GM19240 (cell line): Measurements from ENCODE around the gene LCE1E.

ENCODE experiments used
- DNase-seq: peaks from one replicate; pipeline ENCODE4 v3.0.0; 2011; ENCODE audit warnings: low spot score; ENCODE audit not compliant: insufficient read length

Gene LCE1E

DNA sequence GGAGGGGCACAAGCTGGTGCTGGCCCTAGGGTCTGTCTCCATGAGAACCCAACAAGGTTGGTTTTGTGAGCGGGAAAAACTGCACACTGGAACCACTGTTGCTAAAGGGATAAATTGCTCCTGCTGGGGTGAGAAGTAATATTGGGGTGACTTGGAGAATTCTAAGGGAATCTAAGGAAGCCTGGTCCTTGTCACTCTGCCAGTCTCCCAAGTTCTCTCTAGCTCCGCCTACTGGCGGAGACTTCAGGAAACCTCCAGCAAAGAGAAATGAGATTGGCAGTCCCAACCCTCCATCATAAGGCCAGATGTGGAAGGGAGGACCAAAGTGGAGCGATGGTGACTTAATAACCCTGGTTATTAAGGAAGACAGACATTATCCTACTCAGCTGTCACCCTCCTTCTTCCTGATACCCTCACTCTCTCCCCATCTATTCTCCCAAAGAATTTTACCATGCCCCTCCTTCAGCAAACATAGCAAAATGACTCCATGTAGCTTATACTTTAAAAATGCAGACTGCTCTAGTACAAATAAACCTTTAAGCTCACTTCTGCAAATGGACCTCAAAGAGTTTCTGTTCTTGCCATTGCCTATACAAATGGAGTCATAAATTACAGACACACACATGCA is 8.4 kb upstream of the LCE1E start:
- no peak for DNase-seq

DNA sequence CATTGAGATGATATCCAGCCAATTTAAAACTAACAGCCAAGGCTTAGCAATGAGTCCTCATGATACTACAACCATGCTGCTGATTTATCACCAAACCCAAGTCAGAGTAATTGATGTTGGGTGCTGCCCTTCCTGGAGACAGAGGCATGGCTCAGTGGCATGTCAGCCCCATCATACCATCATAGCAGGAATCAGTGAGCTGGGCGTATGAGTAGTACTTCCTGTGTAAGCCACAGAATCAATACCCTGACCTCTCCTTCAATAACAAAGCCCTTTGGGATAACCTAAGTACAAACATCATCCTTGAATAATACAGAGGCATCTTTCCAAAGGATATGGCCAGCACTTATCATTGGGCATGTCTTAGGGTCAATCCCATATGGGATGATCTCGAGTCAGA is 3.0 kb upstream of the LCE1E start:
- no peak for DNase-seq

DNA sequence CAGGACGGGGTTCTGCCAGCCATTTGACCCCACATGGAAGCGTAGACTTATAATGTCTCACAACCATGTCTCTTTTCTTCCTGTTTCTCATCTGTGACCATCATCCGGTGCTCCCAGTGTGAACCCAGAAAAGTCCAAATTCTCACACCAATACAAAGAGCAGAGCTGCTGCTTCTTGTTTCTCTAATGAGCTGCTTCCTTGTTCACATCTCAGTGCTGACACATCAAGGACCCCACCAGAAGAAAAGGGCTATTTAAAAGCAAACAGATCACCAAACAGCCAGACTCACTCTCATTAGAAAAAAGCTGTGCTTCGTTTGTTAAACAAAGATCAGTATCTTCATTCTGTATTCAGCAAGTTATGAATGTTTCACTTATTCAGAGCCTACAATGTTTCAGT is 9.6 kb downstream of the LCE1E start:
- no peak for DNase-seq

DNA sequence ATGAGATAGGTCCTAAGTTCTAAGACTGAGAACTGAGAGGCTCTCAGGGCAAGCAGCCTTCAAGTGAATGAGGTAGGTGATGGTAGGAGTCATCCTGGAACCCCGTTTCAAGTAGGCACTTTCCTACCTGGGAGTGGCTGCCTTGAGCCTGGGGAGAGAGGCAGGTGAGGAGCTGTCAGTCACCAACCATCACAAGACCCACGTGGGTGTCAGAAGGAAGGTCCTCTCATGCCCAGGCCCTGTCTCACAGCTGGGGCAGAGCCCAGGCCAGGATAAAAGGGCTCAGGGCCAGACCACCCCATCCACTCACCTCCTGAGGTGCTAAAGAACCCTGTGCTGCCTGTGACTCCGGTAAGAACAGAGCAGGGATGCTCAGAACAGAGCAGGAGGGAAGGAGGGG is 10.4 kb downstream of the LCE1E start, which contains the start of gene LCE1D:
TSS of gene LCE1D (plus strand) at position 301 of the 400 bp plus-strand sequence. CDS start 1,074 bp downstream, outside the sequence.
- DNase-seq, result no peak

DNA sequence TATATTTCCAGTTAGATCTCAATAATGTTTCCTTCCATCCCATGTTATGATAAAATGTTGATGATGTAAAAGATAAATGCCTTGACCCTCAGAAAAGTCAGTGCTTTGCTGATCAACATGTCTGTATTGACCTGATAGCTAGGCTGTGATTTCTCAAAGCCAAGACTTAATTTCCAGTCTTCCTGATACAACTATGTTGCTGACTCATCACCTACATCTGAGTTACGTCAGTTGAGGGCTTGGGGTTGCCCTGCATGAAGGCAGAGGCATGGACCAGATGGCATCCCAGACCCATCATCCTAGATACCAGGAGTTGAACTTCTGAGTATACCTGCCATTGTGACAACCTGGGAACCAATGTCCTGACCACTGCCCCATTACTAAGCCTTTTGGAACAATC is 15.3 kb downstream of the LCE1E start:
- DNase-seq, result no peak

DNA sequence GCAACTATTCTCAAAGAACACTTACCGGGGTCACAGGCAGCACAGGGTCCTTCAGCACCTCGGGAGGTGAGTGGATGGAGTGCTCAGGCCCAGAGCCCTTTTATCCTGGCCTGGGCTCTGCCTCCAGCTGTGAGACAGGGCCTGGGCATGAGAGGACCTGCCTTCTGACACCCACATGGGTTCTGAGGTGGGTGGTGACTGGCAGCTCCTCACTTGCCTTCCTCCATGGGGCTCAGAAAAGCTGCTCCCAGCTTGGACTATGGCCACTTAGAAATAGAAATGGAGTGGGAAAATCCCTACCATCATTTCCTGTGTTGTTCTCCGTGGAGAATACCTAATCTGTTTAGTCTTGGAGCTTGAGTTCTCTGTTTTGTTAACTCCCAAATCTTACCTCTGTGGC is 20.5 kb downstream of the LCE1E start, which contains the start of gene LCE1C:
TSS of gene LCE1C (minus strand) at position 76 of the 400 bp plus-strand sequence. CDS start 1,173 bp downstream, outside the sequence.
- DNase-seq, result no peak

DNA sequence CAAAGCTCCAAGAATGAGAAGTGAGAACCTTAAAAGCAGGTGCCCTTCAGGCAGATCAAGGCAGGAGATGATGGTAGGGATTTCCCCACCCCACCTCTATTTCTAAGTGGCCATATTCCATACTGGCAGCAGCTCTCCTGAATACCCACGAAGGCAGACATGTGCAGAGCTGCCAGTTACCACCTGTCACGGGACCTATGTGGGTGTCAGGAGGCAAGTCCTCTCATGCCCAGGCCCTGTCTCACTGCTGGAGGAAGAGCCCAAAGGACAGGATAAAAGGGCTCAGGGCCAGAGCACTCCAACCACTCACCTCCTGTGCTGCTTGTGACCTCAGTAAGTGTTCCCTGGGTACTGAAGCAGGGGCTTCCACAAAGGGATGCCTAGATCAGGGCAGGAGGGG is 25.0 kb downstream of the LCE1E start:
- no peak for DNase-seq

DNA sequence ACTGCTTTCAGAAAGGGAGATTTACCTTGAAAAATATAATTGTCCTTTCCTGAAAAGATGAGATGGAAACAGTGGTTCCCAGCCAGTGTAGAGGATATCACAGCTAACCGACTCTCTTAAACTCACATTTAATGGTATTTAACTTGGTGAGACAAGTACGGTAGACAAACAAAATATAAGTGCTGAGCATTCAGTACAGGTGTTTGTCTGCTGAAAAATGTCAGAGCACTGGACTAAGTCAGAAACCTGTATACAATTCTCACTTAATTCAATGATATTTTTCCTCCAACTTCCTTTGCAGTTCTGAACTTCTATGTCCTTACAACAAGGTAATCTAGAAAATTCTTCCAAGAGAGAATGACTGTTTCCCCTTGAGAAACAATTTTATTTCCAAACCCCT is 25.6 kb downstream of the LCE1E start, which contains the start of gene LCE1B:
TSS of gene LCE1B (plus strand) at position 301 of the 400 bp plus-strand sequence. CDS start 476 bp downstream, outside the sequence.
- no peak for DNase-seq

DNA sequence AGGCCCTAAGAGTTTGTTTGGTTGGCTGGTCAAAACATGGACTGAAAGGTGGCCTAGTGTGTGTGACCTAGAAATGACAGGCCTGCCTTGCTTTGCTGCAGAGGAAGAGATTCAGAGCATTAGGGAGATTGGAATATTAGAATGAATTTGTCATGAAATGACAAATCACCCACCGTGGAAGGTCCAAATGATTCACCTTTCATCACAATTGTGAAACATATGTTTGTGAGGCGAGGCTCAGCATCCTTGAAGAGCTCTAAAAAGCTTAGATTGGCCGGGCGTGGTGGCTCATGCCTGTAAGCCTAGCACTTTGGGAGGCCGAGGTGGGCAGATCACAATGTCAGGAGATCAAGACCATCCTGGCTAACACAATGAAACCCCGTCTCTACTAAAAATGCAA is 31.3 kb downstream of the LCE1E start:
- DNase-seq, result no peak

DNA sequence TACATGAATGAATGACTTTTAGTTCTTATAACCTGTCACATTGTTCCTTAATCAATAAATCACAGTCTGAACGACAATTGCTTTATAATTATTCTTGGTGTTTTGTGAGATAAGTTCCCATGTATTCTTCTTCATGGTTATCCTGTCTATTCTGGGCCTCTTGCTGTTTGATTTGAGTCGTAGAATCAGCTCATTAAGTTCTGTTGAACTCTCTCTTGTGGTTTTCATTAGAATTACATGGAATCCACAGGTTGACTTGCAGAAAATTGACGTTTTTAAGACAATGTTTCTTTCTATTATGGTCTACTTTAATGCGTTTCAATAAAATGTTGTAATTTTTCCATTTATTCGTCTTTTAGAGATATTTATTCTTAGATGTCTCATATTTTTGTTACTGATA is 37.2 kb downstream of the LCE1E start:
- no peak for DNase-seq

DNA sequence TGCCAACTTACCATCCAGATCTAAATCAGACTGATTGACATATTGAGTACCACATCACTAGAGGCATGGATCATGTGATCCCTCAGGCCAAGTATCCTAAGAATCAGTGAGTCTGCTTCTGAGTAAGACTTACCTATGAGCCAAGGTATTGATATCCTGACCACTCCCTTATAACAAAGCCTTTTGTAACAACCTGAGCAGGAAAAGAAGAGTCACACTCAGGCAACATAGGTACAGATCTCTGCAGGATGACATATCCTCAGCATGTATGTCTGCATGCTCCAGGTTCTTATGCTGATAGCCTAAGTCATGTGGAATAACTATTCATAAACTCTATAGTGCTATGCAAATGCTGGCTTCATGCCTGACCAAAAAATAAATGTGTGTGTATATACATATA is 38.9 kb downstream of the LCE1E start:
- DNase-seq, result no peak

DNA sequence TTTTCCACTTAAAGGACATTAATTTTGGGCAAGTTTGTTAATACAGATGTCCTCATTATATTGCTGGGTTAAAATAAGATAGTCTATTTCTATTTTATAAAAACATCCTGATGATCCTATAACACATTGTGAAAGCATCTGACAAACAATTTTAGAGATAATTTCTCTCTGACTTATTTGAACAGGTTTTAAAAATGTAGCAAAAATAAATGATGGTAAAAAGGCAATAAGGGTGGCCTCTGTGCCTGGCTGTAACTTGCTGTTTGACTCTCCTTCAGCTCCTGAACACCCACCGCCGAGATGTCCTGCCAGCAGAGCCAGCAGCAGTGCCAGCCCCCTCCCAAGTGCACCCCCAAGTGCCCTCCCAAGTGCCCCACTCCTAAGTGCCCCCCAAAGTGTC is 41.1 kb downstream of the LCE1E start, which contains the start of gene LCE1A:
TSS of gene LCE1A (plus strand) at position 301 of the 400 bp plus-strand sequence. CDS start at position 301, 0 bp downstream.
- DNase-seq, result no peak

DNA sequence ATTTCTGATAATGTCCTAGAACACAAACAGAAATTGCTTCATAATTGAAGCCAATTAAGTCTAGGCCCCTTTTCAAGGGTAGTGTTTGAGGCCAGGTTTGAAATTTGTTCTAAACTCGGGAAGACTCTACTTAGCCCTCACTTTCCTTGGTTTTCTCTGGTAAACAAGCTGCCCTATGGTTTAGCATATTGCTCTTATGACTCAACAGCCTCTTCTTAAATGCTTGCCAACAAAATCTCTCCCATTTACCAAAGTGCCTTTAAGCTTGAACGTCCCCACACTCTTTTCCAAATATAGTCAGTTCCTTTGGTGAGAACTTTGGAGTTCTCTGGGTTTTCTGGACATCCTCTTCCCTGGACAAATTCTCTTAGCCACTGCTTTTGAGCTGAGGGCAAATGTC is 50.8 kb downstream of the LCE1E start:
- DNase-seq, result no peak
